ENCODE measurements around the gene OSBPL3.

OSBPL3 gene

DNA sequence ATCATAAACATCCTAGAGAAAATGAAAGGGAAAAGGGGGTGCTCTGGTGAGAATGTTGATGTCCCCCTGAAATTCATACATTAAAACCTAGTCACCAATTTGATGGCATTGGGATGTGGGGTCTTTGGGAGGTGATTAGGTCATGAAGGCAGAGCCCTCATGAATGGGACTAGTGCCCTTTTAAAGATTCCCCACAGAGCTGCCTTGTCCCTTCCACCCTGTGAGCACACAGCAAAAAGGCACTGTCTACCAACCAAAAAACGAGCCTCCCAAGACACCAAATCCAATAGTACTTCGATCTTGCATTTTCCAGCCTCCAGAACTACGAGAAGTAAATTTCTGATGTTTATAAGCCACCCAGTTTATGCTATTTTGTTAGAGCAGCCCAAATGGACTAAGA is 47.6 kb downstream of the OSBPL3 start:
- Histone ChIP-seq H3K4me1 (ENCODE audit: insufficient read depth, low read length) (peaks cover 17% of the 10 kb centered on the region), H3K9me3 (ENCODE audit: control insufficient read depth, insufficient read depth, low read length) (no peaks in the 10 kb centered on the region; the same call in 1 of the 2 replicates), H3K9ac (ENCODE audit: low read depth, low read length) (peak overlapping the region; percentile 8; the same call in 1 of the 2 replicates), H3K36me3 (ENCODE audit: insufficient read depth, low read length) (no peaks in the 10 kb centered on the region)

DNA sequence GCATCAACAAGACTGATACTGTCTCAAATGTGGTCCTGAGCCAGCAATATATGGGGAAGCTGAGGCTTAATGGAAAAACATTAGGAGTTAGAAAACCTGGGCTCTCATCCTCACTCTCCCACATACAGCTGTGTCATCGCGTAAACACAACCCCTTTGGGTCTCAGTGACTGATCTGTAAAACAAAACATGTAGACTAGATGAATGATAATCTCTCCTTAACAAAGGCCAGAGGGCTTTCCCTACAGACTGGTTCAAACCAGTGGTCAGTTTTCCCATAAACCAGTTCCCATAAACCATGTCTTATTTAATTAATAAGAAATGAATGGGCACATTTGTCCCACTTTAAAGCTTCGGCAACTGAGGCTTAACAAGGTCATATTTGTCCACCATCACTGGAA is 48.1 kb downstream of the OSBPL3 start:
- H3K9ac ChIP-seq (ENCODE audit: low read depth, low read length): peak overlapping the region; percentile 8; the same call in 1 of the 2 replicates
- no peaks in the 10 kb centered on the region for H3K36me3 ChIP-seq (ENCODE audit: insufficient read depth, low read length)
- H3K9me3 ChIP-seq (ENCODE audit: control insufficient read depth, insufficient read depth, low read length): no peaks in the 10 kb centered on the region
- H3K4me1 ChIP-seq (ENCODE audit: insufficient read depth, low read length): peaks cover 17% of the 10 kb centered on the region

DNA sequence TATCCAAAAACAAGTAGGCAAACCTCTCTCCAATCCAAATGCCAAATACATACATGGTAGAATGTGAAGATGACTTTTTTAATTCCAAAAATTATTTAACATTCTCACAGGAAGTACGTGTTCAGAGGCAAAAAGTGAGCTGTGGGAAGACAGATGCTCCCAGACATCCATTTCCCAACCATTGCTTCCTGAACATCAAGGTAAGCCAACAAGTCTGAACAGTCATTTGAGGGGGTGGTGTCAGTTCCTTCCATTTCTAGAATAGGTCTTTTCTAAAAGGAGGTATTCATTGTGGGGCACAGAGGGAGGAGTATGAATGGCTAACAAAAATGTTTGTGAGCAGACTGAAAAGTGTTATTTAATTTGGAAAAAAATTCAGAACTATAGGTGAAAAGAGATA is 49.1 kb downstream of the OSBPL3 start:
- H3K4me1 ChIP-seq (ENCODE audit: insufficient read depth, low read length): peaks cover 11% of the 10 kb centered on the region
- no peak overlapping the region for H3K9ac ChIP-seq (ENCODE audit: low read depth, low read length)
- no peaks in the 10 kb centered on the region for H3K9me3 ChIP-seq (ENCODE audit: control insufficient read depth, insufficient read depth, low read length)
- H3K36me3 ChIP-seq (ENCODE audit: insufficient read depth, low read length): no peaks in the 10 kb centered on the region

DNA sequence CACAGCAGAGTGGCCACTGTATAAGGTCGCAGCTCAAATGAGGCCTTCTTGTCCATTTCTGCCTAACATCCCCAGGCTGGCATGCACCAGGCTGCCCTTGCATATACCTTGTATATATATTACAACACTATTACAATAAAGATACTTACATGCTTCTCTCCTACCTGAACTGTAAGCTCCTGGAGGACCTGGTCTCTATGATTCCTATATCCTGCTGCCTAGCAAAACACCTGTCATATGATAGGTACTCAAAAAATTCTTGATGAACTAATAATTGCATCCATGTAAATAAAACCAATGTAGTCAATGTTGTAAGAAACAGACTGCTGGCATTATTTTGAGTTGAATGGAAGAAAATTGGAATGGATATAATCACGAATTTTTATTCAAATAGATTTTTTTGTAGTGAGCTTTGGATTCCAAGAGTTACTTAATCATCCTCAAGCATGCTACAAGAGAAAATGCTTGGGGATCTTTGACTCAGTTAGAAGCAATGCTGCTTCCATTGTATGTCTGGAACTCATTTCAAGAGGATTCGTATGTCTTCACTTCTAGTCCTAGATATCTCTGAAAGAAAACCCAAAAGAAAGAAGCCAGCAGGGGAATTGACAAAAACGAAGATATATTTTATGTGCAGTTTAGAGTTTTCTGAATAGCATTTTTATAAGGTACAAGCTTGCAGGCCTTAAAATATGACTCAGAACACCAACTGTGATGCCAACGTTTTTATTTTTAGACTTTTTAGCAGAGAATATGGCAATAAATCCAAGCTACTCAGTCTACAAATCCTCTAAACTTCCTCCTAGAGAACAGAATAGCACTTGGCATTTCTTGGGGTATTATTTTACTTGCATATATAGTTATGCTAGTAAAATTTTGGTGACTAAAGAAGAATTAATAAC is 53.1 kb downstream of the OSBPL3 start:
- Histone ChIP-seq H3K9me3 (ENCODE audit: control insufficient read depth, insufficient read depth, low read length) (no peaks in the 10 kb centered on the region), H3K36me3 (ENCODE audit: insufficient read depth, low read length) (no peaks in the 10 kb centered on the region), H3K4me1 (ENCODE audit: insufficient read depth, low read length) (peaks cover 2% of the 10 kb centered on the region), H3K9ac (ENCODE audit: low read depth, low read length) (no peak overlapping the region)

DNA sequence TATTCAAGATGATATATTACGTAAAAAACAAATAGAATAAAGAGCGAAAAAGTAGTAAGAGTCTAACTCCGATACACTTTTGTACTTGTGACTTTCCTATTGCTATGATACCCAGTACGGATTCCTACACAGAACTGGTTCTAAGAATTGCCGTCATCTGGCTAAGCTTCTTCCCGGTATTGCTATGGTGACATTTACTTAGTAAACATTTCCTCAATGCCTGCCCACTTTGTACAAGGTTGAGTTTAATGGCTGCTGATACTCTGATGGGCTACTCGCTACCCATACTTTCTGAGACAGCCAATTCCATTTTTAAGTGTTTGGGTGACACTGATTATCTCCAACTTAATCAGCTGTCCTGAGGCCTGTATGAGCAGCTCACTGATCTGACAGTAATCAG is 55.6 kb downstream of the OSBPL3 start:
- Histone ChIP-seq H3K9me3 (ENCODE audit: control insufficient read depth, insufficient read depth, low read length) (no peaks in the 10 kb centered on the region), H3K4me1 (ENCODE audit: insufficient read depth, low read length) (peaks cover 6% of the 10 kb centered on the region), H3K36me3 (ENCODE audit: insufficient read depth, low read length) (no peaks in the 10 kb centered on the region), H3K9ac (ENCODE audit: low read depth, low read length) (no peak overlapping the region)

DNA sequence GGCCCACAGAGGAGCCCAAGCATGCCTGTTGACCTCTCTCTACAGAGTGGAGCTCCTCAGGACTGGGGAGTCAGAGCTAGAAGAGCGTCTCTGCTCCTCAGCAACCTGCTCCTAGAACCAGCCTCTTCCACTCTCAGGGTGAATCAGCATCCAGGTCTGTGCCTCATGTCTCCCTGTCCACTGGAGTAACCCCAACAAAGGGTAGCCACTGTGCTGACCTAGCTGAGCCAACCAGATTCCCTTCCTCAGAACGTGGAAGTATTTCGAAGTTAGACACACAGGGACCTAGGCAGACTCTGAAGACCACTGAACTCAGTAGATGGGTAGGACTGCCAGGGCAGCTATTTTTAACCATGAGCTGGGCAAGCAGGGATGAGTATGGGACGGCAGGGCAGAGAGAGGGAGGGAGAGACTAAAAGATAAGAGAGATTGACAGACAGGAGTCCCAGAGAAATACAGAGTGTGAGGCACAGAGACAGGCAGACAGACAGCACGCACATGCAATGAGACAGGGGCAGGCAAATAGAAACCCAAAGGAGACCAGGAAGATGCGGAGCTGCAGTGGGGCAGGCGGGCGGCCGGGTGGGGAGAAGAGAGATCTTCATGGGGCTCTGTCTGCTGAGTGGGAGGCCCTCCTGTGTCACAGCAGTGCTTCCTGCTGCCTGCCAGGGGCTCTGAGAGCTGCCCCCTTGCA is 56.7 kb downstream of the OSBPL3 start:
- no peaks in the 10 kb centered on the region for H3K36me3 ChIP-seq (ENCODE audit: insufficient read depth, low read length)
- H3K9me3 ChIP-seq (ENCODE audit: control insufficient read depth, insufficient read depth, low read length): no peaks in the 10 kb centered on the region
- peaks cover 6% of the 10 kb centered on the region for H3K4me1 ChIP-seq (ENCODE audit: insufficient read depth, low read length)
- no peak overlapping the region for H3K9ac ChIP-seq (ENCODE audit: low read depth, low read length)

DNA sequence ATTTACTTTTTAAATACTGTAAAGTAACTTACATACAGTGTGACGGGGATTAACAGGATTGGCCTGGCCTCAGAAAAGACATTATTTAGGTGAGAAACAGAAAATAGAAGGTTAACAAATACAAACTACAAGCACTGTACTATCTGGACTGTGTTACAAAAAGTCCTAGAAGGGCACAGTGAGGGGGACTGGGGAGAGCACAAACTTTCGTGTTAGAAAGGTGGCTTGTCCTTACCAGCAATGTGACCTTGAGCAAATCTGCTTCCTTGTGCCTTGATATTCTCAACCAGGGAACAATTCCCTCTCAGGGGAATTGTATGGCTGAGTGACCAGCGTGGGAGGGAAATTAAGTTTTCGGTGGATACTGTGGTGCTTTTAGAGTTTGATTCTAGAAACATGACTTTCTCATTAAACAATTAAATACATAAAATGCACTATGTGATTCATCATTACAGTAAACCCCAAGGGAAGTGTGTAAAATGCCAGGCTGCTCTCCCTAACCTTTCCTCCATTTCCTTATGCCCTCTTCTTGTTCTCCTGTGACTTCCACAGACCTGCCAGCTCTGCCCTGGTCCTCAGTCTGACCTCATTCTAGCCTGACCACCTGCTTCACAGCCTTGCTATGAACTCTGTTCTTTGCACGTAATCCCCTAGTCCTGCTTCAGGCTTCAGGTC is 57.7 kb downstream of the OSBPL3 start:
- Histone ChIP-seq H3K36me3 (ENCODE audit: insufficient read depth, low read length) (no peaks in the 10 kb centered on the region), H3K9me3 (ENCODE audit: control insufficient read depth, insufficient read depth, low read length) (no peaks in the 10 kb centered on the region), H3K4me1 (ENCODE audit: insufficient read depth, low read length) (peaks cover 6% of the 10 kb centered on the region), H3K9ac (ENCODE audit: low read depth, low read length) (no peak overlapping the region)

DNA sequence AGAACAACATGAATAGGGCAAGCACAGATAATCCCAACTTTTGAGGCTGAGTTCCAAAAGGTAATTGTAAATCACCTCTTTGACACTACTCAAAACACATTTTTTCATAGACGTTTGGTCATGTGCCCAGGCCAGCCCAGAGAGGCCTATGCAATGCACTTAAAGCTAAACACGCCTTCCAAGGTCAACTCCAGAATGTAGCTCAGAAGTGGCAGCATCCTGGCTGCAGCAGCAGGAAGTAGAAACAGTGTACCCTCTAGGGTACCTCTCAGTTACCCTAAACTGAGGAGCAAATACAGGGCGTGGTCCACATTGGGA is 58.7 kb downstream of the OSBPL3 start:
- Histone ChIP-seq H3K9ac (ENCODE audit: low read depth, low read length) (no peak overlapping the region), H3K36me3 (ENCODE audit: insufficient read depth, low read length) (no peaks in the 10 kb centered on the region), H3K4me1 (ENCODE audit: insufficient read depth, low read length) (peaks cover 14% of the 10 kb centered on the region), H3K9me3 (ENCODE audit: control insufficient read depth, insufficient read depth, low read length) (no peaks in the 10 kb centered on the region)

DNA sequence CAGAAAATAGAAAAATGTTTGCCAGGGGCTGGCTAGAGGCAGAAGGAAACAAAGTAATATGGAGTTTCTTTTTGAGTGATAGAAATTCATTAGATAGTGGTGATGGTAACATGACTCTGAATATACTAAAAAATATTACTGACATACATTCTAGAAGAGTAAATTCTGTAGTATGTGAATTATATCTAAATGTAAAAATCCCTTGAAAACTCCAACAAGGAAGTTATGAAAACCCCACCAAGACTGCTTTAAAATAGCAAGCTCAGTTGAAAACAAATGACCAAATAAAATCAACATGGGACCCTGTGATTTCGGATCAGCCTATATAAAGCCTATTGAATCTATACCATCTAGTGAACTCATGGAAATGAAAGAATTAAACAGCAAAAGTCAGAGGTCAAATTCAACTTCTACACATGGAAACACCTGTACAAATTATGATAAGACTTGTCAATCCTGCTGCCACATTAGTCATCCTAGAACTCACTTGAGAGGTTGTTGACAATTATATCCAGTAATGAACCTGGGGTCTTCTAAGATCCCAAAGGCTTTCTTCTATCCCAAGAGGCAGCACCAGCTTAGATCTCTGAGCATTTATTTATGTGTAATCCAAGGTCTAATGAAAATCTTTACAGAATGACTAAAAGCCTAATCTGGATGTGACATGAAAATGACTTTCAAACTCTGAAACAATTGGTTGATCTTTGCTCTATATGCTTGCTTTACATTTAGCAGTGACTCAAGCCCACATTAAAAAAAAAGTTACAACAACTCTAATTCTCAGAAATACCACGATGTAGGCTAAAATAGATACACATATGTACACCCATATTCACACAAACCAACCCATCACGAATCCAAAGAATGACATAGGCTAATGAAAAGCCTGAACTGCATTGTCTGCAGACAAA is 59.3 kb downstream of the OSBPL3 start:
- no peak overlapping the region for H3K9ac ChIP-seq (ENCODE audit: low read depth, low read length)
- peaks cover 14% of the 10 kb centered on the region for H3K4me1 ChIP-seq (ENCODE audit: insufficient read depth, low read length)
- no peaks in the 10 kb centered on the region for H3K36me3 ChIP-seq (ENCODE audit: insufficient read depth, low read length)
- no peaks in the 10 kb centered on the region for H3K9me3 ChIP-seq (ENCODE audit: control insufficient read depth, insufficient read depth, low read length)

DNA sequence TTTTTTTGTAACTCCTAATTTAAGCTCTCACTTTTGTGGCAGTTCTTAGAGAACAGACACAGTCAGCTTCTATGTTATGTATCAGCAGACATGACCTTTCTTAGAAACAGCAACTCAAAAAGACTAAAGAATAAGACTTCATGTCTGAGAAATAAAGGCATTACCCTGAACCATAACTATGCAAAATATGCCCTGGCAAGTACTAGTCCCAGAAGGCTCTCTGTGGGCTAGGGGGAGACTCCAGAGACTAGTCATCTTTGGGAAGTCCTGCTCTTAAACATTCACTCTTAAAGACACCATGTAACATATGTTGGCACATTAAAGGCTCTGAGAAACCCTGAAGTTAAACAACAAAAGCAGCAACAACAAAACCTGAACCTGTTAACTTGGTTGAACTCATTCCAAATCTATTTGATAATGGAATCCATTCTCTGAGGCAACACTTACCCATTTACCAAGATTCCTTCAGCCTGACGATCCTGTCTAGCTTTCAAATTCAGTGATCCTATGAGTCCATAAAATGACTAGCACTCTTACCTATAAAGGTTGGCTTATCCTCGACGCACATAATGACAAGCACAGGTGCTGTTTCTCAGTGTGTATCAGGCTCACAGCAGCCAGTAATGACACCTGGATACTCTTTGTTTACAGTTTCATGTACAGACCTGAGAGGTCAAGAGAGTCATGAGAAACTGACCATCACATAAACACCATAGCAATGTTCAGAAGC is 62.3 kb downstream of the OSBPL3 start:
- H3K36me3 ChIP-seq (ENCODE audit: insufficient read depth, low read length): no peaks in the 10 kb centered on the region
- peaks cover 14% of the 10 kb centered on the region for H3K4me1 ChIP-seq (ENCODE audit: insufficient read depth, low read length)
- H3K9me3 ChIP-seq (ENCODE audit: control insufficient read depth, insufficient read depth, low read length): no peaks in the 10 kb centered on the region
- no peak overlapping the region for H3K9ac ChIP-seq (ENCODE audit: low read depth, low read length)

DNA sequence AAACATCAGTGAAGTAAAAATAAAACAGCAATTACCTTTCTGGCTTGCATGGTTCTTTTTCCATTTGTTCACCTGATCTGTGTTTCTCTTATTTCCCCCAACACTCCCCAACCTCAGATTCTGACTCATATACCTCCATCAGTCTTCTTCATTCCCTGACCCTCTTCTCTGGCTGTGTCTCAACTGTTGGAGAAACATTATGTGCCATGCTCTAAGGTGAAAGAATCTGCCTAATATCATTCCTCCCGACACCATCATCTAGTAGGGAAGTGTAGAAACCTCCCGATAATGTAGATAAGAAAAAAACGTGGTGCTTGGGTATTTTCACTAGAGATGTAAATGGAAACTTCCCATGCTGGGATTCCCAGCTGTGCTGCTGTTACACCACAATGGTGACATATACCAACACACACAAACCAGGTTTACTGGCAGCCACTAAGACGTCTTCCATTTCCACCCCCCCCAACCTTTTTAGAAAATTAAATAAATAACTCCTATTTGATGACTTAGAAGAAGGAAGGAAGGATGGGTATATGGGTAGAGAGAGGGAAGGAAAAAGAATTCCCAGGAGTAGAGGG is 63.4 kb downstream of the OSBPL3 start:
- H3K4me1 ChIP-seq (ENCODE audit: insufficient read depth, low read length): peaks cover 13% of the 10 kb centered on the region

DNA sequence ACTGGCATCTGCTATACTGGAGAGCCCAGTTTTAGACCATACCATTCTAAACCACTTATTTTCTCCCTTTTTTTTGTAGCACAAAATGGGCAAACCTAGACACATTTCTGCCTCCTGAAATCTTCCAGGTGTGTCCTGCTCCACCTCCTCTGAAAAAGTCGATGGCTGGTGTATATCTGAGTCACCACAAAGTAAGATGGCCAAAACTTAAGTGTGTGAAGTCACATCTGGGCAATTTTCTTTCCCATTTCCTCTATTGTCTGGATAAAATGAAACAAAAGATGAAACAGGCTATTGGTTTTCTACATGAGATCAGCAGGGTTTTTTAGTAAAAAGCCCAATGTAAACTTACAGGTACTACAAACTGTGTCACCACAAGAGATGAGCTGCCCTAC is 65.5 kb downstream of the OSBPL3 start:
- Histone ChIP-seq H3K4me1 (ENCODE audit: insufficient read depth, low read length) (peaks cover 8% of the 10 kb centered on the region; the same call in 1 of the 2 replicates), H3K9me3 (ENCODE audit: control insufficient read depth, insufficient read depth, low read length) (no peaks in the 10 kb centered on the region), H3K36me3 (ENCODE audit: insufficient read depth, low read length) (no peaks in the 10 kb centered on the region), H3K9ac (ENCODE audit: low read depth, low read length) (no peak overlapping the region)

More for the DNA sequence above, 63.4 kb downstream of the OSBPL3 start:
- no peaks in the 10 kb centered on the region for H3K9me3 ChIP-seq (ENCODE audit: control insufficient read depth, insufficient read depth, low read length)
- H3K9ac ChIP-seq (ENCODE audit: low read depth, low read length): no peak overlapping the region
- no peaks in the 10 kb centered on the region for H3K36me3 ChIP-seq (ENCODE audit: insufficient read depth, low read length)

DNA sequence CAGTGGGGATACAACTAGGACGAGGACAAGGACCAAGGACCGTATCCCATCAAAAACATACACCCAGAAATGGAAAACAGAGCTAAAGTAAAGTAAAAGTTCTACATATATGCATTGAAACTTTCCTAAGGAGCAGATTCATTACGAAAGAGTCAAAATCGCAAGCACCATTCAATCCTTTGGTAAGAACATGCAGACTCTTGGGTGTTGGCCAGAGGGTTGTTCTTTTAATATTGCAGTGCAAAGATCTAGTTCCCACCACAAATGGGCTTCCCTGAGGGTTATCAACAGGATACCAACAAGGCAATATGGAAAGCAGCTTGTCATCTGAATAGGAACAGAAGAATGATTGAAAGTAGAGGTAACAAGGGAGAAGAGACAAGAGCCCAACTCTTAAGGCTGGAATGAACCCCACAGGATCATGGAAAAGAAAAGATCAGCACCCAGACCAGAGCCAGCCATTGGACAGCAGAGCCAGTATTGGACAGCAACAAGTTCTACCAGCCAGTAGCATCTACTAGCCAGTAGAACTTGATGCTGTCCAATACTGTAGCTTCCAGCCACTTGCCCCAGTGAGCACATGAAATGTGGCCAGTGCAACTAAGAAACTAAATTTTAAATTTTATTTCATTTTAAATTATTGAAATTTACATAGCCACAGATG is 66.0 kb downstream of the OSBPL3 start:
- no peak overlapping the region for H3K9ac ChIP-seq (ENCODE audit: low read depth, low read length)

More for the DNA sequence above, 66.0 kb downstream of the OSBPL3 start:
- no peaks in the 10 kb centered on the region for H3K36me3 ChIP-seq (ENCODE audit: insufficient read depth, low read length)
- H3K9me3 ChIP-seq (ENCODE audit: control insufficient read depth, insufficient read depth, low read length): no peaks in the 10 kb centered on the region
- peaks cover 8% of the 10 kb centered on the region; the same call in 1 of the 2 replicates for H3K4me1 ChIP-seq (ENCODE audit: insufficient read depth, low read length)

Data from ES-I3 (cell line).